G401 (cell line): ENCODE results near the gene PTPRG. TPM values are rescaled to one million over a fixed set of nuclear protein-coding genes. Genes with fewer than 3 reads are reported as not detected.
A peak's percentile ranks its signal among the peaks of the same experiment; 100 is the strongest.

Experiments
- DNase-seq: peaks from one replicate; pipeline ENCODE4 v3.0.0-alpha.2; 2015; ENCODE audit warnings: low spot score
- in situ Hi-C: cut with HindIII; loops from 2 replicates; pipeline ENCODE4 v1.10.0; 2016; ENCODE audit warnings: low sequenced_read_pairs, mixed read lengths
- total RNA-seq: library from RNA; depleted of rRNA; stranded (reverse); fragments of >200 nt; shearing (Covaris generic); gene quantifications from 2 replicates; pipeline ENCODE4 v1.2.3, GENCODE V29; 2014

PTPRG gene
- total RNA-seq, 1 experiment from 2014 or later, result 1.4 TPM

DNA sequence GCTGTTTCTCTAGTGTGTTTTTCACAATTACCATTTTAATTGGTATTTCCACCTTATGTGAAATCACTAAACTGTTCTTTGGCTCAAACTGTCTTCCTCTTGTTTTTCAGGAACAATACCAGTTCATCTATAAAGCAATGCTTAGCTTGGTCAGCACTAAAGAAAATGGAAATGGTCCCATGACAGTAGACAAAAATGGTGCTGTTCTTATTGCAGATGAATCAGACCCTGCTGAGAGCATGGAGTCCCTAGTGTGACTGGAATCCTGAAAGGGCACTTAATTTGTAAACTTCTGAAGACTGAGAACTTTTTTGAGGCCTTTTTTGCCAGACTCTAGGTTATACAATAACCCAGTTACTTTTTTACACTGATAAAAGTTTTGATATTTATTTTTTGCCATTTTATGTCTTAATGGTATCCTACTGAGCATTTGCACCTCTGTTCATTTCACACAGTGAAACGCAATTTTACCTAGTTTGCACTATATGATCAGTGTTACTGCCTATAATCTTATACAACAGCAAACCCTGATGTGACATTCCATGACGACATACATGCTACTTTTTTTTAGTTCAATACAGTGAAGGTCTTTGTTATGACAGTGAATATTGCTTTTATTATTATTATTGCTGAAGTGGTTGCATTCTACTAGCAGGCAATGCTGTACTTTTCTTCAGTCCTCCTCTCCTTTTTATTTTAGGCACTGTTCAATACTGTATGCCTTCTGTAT lies 731.8 kb downstream of the PTPRG start:
- in situ Hi-C loops, result no loop called here
- no peak for DNase-seq

- in situ Hi-C loops, result no loop called here
- DNase-seq, result no peak
Observed at GRCh38 chr3:62295571-62295970, 734.2 kb downstream of the PTPRG start.

- no peak for DNase-seq
Observed at GRCh38 chr3:62300617-62301016, 739.2 kb downstream of the PTPRG start.

DNA sequence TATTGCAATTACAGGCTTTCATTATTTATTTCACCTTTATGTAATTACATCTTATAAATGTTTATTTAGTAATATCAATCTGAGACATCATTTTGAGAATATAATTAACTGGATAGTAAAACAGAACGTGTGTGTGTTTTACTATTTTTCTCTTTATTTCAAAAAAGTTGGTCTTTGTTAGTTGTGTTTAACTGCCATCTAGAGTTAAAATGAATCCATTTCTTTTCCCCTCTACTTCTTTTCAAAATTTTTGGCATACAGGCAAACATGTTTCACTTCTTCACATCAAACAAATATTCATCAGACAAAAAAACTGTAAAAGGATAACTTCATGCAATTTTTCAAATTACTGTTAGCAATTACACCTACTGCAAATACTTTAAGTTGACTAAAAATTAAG lies 750.8 kb downstream of the PTPRG start:
- in situ Hi-C loops, result no loop called here
- DNase-seq, result no peak

More at GRCh38 chr3:62300617-62301016, 739.2 kb downstream of the PTPRG start:
- in situ Hi-C loops, result no loop called here

GRCh38 chr3:62316525-62316924 lies 755.2 kb downstream of the PTPRG start:
- in situ Hi-C loops, result no loop called here
- DNase-seq, result no peak

DNA sequence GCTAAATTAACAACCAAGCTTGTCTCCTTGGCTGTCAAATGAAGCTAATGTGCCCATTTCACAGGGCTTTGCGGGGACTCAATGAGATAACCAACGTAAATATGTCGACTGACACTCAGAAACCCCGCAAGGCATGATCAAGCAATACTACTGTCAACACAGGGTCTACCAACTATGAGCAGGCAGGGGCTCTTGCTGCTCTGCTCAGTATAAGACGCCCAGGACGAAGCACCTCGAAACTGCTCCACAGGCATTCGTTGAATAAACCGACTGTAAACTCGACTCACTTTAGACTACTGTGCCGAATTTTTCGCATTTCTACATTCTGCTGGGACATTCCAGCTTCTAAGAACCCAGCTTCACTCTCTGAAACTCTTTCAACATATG lies 757.0 kb downstream of the PTPRG start:
- in situ Hi-C loops, result no loop called here
- DNase-seq, result peak; percentile 11

DNA sequence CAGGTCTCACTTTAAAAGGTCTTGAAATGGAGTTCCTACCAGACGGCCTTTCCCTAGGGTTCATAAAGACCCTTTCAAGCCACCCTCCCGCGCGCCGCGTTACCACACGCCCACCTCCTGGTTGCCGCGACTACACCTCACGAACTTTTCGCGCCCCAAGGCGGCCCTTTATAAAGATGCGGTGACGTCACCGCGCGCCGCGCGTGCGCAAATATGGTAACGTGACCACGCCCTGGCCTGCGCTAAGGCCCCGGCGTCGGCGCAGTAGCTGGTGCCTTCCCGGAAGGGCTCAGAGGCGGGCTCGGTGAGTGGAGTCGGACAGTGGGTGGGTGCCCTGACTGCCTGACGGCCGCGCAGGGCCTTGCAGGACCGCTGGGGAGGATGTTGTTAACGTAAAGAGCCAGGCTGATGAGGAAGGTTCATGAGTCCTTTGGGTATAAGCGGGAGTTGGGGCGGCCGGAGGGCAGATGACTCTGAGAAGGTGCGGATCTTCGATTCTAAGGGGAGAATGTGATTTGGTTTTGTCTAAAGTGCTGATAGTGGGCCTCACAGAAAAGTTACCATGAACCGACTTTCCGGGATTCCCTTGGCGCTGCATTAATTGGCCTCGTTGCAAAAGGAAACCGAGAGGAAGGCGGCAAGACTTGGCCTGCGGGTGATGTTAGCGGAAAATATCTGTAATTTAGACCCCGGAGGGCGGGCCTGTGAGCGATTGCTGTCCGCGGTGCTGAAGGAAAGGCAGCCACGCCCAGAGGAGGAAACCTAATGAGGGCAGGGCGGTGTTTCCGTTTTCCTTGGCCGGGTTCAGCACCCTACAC lies 757.6 kb downstream of the PTPRG start:
- peak; percentile 85 for DNase-seq
- in situ Hi-C loops, result no loop called here

- in situ Hi-C loops, result no loop called here
- peak; percentile 28 for DNase-seq
Observed at GRCh38 chr3:62319570-62320243, 758.3 kb downstream of the PTPRG start.

- no peak for DNase-seq
- in situ Hi-C loops, result no loop called here
Observed at GRCh38 chr3:62323241-62323640, 761.9 kb downstream of the PTPRG start.

GRCh38 chr3:62325896-62326295 lies 764.5 kb downstream of the PTPRG start:
- in situ Hi-C loops, result no loop called here
- no peak for DNase-seq

DNA sequence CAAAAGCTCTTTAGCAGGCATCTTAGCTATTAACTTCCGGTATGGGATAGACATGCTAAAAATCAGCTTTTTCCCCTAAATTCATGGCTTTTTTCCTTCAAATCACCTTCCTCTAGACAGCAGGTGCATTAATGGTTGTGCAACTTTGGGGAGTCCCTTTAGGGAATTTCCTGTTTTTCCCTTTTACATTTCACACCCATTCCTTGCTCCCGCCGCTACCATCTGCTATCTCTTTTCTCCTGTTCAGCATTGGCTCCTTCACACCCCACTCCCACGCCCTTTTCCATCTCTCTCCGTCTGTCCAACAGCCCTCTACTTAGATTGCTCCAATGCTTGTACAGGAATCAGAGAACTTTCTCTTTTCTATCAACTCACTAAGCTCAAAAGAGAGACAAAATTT lies 768.6 kb downstream of the PTPRG start:
- peak; percentile 70 for DNase-seq
- in situ Hi-C loops, result no loop called here

- in situ Hi-C loops, result no loop called here
- no peak for DNase-seq
Observed at GRCh38 chr3:62332017-62332416, 770.6 kb downstream of the PTPRG start.

- DNase-seq, result peak; percentile 44
- in situ Hi-C loops, result no loop called here
Observed at GRCh38 chr3:62332835-62333244, 771.5 kb downstream of the PTPRG start.

GRCh38 chr3:62335196-62335595 lies 773.8 kb downstream of the PTPRG start:
- in situ Hi-C loops, result no loop called here
- DNase-seq, result no peak

DNA sequence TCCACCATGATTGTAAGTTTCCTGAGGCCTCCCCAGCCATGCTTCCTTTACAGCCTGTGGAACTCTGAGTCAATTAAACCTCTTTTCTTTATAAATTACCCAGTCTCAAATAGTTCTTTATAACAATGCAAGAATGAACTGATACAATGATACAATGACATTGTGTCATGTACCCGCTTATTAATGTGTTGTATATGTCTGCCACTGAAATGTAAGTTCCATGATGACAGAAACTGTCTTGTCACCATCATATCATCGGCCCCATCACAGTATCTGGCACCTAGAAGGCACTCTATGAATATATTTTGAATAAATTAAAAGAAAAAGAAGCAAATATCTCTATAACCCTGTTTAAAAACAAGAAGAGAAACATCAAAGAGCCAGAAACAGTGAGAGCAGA lies 782.4 kb downstream of the PTPRG start:
- in situ Hi-C loops, result no loop called here

More for the DNA sequence above, 782.4 kb downstream of the PTPRG start:
- DNase-seq, result no peak
